Amygdala (tissue), 56 donors: ENCODE data around the gene MEIS2.
"Not testable (repeated sequence)": the region's sequence is repeated elsewhere in the genome, so short reads cannot be mapped to it uniquely, and the experiment has no call there.

Experiments used
- DNase-seq, 56 donors: peaks; one replicate each; lab custom pipeline; 2025; lab: John Stamatoyannopoulos, UW

MEIS2 gene

DNA sequence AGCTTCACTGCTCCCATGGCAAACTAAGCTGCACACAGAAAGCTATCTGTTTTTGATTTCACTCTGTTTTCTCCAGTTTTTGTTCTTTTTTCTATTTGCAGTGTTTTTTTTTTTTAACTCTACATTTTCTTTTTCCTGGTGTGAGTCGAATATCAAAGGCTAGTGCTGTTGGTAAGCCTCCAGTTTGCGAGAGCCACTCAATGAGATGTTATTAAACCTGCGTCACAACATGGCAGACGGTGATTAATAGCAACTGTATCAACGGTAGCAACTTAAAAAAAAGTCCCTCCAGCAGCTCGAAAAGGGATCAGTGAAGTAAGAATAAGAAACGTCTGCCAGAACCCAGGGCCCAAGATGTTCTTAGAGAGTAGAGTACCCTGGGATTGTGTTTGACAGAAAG is 84.1 kb downstream of the MEIS2 start:
- peak in 6 of 56 donors; percentile 8 to 35 (median 22) for DNase-seq

GRCh38 chr15:37015451-37015850 is 84.9 kb downstream of the MEIS2 start:
- peak in 1 of 56 donors; percentile 5 for DNase-seq

DNA sequence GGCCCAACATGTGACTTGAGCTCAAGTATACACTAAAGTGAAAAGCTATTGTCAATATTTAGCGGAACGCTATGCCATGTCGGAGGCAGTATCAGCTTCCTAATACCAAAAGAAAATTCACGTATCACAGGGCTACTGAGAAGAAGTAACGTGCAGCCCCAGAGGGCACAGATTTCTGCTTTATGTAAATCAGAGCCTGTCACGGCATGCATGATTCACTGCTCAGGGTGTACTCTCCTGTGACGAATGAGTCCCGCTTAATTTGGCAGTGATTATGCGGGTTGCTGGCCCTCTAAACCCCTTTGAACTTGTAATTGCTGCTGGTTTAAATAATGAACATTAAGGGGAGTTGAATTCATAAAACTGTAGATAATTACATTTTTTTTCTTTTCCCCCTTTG is 85.3 kb downstream of the MEIS2 start:
- DNase-seq = peak in 4 of 56 donors; percentile 6 to 22 (median 14)

DNA sequence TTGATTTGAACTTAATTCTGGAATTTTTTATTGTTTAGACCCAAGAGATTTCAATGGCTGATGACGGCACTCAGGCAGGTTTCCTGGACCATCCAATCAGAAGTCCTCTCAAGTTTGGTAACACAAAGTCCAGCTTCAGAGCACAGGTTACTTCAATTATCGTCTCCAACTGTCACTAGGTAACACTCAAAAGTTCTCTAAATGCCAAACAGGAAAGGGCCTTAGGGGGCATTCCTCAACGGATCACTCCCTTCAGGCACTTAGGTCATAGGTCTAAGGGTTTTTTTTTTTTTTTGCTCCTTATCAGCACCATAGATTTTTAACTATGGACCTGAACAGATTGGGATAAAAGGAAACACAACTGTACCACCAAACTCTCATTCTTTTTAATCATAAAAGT is 85.8 kb downstream of the MEIS2 start:
- DNase-seq = no peak

GRCh38 chr15:37014137-37014536 is 86.2 kb downstream of the MEIS2 start:
- no peak for DNase-seq

GRCh38 chr15:37010595-37010994 is 89.8 kb downstream of the MEIS2 start:
- DNase-seq = no peak

DNA sequence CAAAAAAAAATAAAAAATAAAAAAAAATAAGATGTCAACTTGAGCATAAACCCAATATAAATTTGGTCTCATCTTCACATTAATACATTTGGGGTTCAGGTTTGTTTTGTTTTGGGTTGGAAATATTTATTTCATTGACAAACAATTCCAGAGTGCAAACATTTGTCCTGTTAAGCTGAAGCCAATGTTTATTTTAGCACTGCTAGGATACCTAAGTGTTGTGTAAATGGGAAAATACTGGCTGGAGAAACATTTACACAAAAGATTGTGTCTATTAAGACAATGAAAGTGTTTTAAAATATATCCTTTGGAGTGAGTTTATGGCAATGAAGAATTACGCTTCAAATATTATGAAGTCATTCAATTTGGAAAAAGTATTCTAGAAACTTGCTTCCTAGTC is 91.1 kb downstream of the MEIS2 start:
- DNase-seq = no peak

- no peak for DNase-seq
These were observed 92.1 kb downstream of the MEIS2 start for GRCh38 chr15:37008205-37008604.

GRCh38 chr15:37007301-37007700 is 93.0 kb downstream of the MEIS2 start:
- no peak for DNase-seq

- DNase-seq = no peak
These were observed 95.2 kb downstream of the MEIS2 start for GRCh38 chr15:37004981-37005735.

GRCh38 chr15:37004373-37004869 is 95.9 kb downstream of the MEIS2 start:
- no peak for DNase-seq

DNA sequence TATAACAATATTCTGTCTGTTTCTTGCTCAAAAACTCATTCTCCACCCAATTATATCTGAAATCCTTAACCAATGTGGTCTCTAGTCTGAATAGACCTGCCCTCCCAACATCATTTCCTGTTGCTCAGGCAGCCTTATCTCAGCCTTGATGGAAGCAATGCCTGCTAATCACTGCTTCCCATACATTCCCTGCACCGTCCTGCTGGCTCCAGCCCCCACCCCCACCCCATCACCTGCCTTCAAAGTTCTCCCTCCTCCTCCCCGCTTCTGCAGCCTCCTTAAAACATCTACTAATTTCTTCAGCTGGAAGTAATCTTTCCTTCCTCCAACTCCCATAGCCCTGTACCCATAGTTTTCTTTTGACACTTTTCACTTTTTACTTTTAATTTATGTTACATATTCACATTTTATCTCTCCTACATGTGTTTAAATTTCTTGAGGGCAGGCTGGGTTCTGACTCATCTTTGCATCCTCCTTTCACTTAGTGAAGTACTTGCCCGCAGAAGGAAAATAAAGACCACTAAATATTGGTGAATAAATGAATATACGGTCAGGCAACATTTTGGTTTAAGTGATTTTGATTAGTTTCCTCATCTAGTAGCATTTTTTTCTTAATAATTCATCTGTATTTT is 98.2 kb downstream of the MEIS2 start:
- DNase-seq = no peak

- DNase-seq = no peak
These were observed 98.9 kb downstream of the MEIS2 start for GRCh38 chr15:37001417-37001816.

DNA sequence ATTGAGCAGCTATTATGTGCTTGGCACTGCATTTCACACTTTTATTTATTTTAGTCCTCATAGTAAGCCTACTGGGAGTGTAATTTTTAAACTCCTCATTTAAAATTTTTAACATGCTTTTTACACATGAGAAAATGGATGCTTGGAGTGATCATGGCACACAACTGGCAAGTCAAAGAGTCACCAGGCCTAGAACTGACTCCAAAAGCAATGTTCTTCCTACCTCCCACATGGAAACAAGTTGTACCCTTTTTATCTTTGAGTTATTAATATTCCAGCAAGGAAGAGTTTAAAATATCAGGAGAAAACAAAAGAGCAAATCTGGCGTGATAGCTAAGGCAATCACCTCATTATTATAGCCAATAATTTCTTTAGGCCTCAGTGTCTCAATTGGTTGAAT is 100.6 kb downstream of the MEIS2 start:
- no peak for DNase-seq

DNA sequence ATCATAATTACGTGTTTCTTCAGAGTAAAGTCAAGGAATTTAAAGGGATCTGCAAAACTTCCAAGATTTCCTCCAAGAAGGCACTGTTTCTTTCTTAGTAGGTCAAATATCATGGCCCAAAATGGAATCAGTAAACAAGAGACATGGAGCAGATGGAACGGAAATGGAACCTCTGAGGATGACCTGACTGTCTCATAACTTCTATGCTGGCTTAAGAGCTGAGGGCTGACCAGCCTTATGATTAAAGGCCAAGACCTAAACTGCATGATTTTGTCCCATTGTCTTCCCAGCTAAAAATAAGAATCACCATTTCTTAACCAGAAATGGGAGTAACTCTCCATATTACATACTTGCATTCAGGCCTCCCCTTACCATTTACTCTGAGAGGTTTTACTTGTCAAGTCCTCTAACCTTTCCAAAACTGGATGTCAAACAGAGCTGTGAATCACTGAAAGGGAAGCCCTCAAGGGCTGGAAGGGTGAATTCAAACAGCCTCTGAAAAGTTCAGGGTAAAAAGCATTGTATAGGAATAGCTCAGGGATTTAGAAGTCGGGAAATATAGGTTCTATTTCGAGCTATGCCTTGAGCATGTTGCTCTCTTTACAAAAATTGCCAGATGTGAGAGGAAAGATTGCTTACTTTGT is 103.7 kb downstream of the MEIS2 start:
- DNase-seq = no peak

DNA sequence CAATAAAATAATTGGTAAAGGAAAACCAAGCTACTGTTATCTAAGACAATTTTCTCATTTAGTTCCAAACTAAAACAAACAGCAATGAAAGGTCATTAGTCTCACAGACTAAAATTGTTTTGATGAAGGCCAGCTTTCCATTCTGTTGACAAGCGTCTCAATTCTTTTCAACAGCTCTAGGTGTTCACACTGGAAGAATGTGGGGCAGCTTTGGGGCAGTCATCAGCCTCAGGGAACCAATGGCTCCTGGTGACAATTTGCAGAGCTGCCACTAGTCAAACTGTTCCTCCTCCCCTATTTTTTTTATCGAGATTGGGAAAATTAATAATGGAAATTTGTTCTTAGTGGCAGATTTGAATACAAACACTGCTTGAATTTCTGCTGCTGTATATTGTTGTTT is 104.2 kb downstream of the MEIS2 start:
- no peak for DNase-seq

DNA sequence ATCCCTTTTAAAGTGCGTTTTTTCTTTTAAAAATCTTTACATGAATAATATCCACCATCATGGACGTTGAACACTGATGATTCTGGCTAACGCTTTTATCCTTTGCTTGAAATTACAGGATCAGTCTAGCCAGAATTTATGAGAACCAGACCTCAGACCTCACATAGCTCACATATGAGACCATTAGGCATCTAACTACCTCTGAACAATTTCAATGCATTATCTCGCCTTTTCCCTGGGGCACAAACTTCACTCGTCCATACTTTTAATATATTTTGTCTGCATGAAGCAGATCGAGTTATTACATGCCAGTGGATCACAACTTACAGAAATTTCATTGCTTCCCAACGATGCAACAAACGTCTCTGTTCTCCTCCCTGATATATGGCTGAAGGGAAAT is 105.6 kb downstream of the MEIS2 start:
- DNase-seq = no peak

GRCh38 chr15:36992454-36992853 is 107.9 kb downstream of the MEIS2 start:
- DNase-seq = no peak

- DNase-seq = no peak
These were observed 111.4 kb downstream of the MEIS2 start for GRCh38 chr15:36988947-36989346.

DNA sequence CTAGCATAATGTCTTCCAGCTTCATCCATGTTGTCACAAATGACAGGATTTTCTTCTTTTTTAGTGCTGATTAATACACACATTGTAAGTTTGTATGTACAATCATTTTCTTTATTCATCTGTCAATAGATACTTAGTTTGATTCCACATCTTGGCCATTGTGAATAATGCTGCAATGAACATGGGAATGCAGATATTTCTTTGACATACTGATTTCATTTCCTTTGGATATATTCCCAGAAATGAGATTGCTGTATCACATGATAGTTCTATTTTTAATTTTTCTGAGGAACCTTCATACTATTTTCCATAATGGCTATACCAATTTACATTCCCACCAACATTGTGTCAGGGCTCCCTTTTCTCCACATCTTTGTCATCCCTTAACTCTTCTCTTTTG is 117.9 kb downstream of the MEIS2 start:
- DNase-seq = no peak

DNA sequence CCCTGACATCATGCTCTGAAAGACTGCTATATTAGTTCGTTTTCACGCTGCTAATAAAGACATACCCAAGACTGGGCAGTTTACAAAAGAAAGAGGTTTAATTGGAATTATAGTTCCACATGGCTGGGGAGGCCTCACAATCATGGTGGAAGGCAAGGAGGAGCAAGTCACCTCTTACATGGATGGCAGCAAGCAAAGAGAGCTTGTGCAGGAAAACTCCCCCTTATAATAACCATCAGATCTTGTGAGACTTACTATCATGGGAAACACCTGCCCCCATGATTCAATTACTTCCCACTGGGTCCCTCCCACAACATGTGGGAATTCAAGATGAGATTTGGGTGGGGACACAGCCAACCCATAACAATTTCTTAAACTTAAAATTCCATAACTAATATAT is 120.1 kb downstream of the MEIS2 start:
- DNase-seq = not testable (repeated sequence)

DNA sequence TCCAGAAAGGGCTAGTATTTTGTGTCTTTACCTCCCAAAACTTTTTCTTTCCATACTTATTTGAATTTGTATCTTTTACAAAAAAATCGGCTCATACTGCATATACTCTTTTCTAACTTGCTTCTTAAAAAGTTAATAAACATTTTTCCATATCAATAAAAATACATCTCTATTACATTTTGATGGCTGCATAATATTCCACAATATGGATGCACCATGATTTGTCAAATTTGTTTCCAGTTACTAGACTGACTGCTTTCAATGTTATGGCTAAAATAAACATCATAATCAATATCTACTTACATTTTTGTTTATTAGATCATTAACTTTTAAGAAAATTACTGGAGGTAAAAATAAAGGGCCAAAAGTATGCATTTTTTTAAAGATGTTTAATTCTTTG is 121.7 kb downstream of the MEIS2 start:
- no peak for DNase-seq
